SU-DHL-6 (cell line): Measurements from ENCODE around the gene MS4A6A.

Experiments
- H2AFZ ChIP-seq: fragments of 200-600 bp; sonication (generic); 2 replicates; pipeline ENCODE4 v1.6.1; 2014; ENCODE audit warnings: low read depth, mild to moderate bottlenecking, moderate library complexity, mixed read lengths, antibody characterized with exemption, low read length; ENCODE audit not compliant: severe bottlenecking
- H3F3A ChIP-seq: fragments of 200-600 bp; shearing (Covaris generic); 2 replicates; pipeline ENCODE4 v1.6.0; 2016; ENCODE audit warnings: antibody characterized with exemption, mild to moderate bottlenecking; ENCODE audit not compliant: insufficient read depth
- H3K27ac ChIP-seq: fragments of 200-600 bp; sonication (generic); 2 replicates; pipeline ENCODE4 v1.5.1; 2016; ENCODE audit warnings: low read depth, mild to moderate bottlenecking, low read length, moderate library complexity, mixed read lengths
- H3K27me3 ChIP-seq: fragments of 200-600 bp; sonication (generic), shearing (Covaris generic); 2 replicates; pipeline ENCODE4 v1.6.0; 2014; ENCODE audit warnings: mild to moderate bottlenecking, low read length
- H3K36me3 ChIP-seq: fragments of 200-600 bp; sonication (generic); 2 replicates; pipeline ENCODE4 v1.6.1; 2014; ENCODE audit warnings: mild to moderate bottlenecking, low read length, mixed read lengths
- H3K4me2 ChIP-seq: fragments of 300-600, 200-600 bp; shearing (Covaris generic), sonication (generic); 2 replicates; pipeline ENCODE4 v1.6.0; 2014; ENCODE audit warnings: low read length, low read depth, mild to moderate bottlenecking; ENCODE audit not compliant: poor library complexity, severe bottlenecking
- H3K4me3 ChIP-seq: fragments of 200-600 bp; sonication (generic); 2 replicates; pipeline ENCODE4 v1.5.1; 2014; ENCODE audit warnings: antibody characterized with exemption, low read length, mild to moderate bottlenecking, mixed read lengths; ENCODE audit not compliant: insufficient read depth, poor library complexity, severe bottlenecking
- H3K79me2 ChIP-seq: fragments of 200-600 bp; sonication (generic); 2 replicates; pipeline ENCODE4 v1.6.1; 2014; ENCODE audit warnings: mild to moderate bottlenecking, low read length, moderate library complexity; ENCODE audit not compliant: insufficient read depth
- H3K9ac ChIP-seq: fragments of 200-600 bp; sonication (generic); 2 replicates; pipeline ENCODE4 v1.7.0; 2014; ENCODE audit warnings: mild to moderate bottlenecking, low read length
- H3K9me2 ChIP-seq: fragments of 200-600 bp; sonication (generic); replicated peaks from 2 replicates; pipeline ENCODE4 v1.6.1; 2014; ENCODE audit warnings: low read length; ENCODE audit not compliant: insufficient read depth
- H3K9me3 ChIP-seq: fragments of 200-600 bp; sonication (generic); 2 replicates; pipeline ENCODE4 v1.6.1; 2014; ENCODE audit warnings: low read length, mixed read lengths; ENCODE audit not compliant: insufficient read depth
- H4K20me1 ChIP-seq: fragments of 200-600 bp; sonication (generic); 2 replicates; pipeline ENCODE4 v1.6.1; 2014; ENCODE audit warnings: low read depth, mild to moderate bottlenecking, antibody characterized with exemption, low read length, moderate library complexity, mixed read lengths
- EZH2phosphoT487 ChIP-seq: fragments of 200-600 bp; sonication (generic), shearing (Covaris generic); conservative IDR thresholded peaks from 2 replicates; pipeline ENCODE4 v1.6.1; 2018; ENCODE audit warnings: mild to moderate bottlenecking, antibody characterized with exemption, low read length, moderate library complexity, mixed read lengths
- TF ChIP-seq, protein P1 (sequence below): fragments of 200-600 bp; sonication (generic); IDR thresholded peaks from one replicate; pipeline ENCODE4 v1.5.1; 2017; ENCODE audit warnings: antibody characterized with exemption, mild to moderate bottlenecking, low read length, moderate library complexity; ENCODE audit not compliant: insufficient read depth, poor library complexity, severe bottlenecking

Gene MS4A6A

DNA sequence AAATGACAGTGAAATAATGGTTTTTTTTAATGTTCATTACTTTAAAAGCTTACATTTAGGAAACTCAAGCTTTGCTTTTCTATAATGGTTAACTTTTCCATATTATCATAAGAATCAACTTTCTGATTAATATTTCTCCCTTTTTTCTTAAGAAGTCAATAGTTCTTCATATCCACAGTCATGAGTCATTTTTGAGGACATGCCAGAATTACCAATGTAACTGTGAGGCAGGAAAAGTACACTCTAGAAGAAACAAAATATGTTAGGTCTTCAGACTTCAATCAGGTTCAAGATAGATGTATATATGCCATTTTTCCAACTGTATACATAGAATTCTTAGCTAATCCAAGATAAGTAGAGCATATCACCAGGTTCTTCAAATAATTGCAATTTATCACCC lies 10.9 kb downstream of the MS4A6A start:
- H3K79me2 ChIP-seq: no peaks in the 10 kb centered on the region
- no peaks in the 10 kb centered on the region for H3K36me3 ChIP-seq
- TF ChIP-seq, protein P1, sequence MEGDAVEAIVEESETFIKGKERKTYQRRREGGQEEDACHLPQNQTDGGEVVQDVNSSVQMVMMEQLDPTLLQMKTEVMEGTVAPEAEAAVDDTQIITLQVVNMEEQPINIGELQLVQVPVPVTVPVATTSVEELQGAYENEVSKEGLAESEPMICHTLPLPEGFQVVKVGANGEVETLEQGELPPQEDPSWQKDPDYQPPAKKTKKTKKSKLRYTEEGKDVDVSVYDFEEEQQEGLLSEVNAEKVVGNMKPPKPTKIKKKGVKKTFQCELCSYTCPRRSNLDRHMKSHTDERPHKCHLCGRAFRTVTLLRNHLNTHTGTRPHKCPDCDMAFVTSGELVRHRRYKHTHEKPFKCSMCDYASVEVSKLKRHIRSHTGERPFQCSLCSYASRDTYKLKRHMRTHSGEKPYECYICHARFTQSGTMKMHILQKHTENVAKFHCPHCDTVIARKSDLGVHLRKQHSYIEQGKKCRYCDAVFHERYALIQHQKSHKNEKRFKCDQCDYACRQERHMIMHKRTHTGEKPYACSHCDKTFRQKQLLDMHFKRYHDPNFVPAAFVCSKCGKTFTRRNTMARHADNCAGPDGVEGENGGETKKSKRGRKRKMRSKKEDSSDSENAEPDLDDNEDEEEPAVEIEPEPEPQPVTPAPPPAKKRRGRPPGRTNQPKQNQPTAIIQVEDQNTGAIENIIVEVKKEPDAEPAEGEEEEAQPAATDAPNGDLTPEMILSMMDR: no peak
- TF ChIP-seq EZH2phosphoT487: no peak
- H3K9me3 ChIP-seq: peaks cover 13% of the 10 kb centered on the region
- no peak overlapping the region for H3K9ac ChIP-seq
- no peak overlapping the region for H3K4me2 ChIP-seq
- H3K9me2 ChIP-seq: no peaks in the 10 kb centered on the region
- no peak overlapping the region for H2AFZ ChIP-seq
- H3K4me3 ChIP-seq: no peak overlapping the region
- no peaks in the 10 kb centered on the region for H4K20me1 ChIP-seq
- H3K27me3 ChIP-seq: no peaks in the 10 kb centered on the region
- H3F3A ChIP-seq: no peaks in the 10 kb centered on the region
- H3K27ac ChIP-seq: no peak overlapping the region

DNA sequence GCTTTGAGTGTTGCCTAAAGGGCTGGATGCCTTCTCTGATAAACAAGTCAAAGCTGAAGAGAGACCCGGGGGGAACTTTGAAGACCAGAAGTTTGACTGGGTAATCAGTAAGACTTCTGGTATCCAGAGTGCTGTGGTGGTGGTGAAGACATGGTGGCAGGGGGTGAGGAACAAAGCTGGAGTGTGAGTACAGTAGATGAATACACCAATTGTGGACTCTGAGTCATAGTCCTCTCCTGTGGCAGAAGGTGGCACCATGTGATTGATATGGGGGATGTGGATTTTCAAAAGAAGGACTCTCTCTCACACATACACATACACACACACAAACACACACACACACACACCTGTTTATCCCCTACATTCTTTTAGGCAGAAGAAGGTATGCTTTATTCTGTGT lies 12.3 kb downstream of the MS4A6A start:
- H3K27ac ChIP-seq: no peak overlapping the region
- H3K79me2 ChIP-seq: no peaks in the 10 kb centered on the region
- H2AFZ ChIP-seq: no peak overlapping the region
- TF ChIP-seq, protein P1: no peak
- TF ChIP-seq EZH2phosphoT487: no peak
- H3K9ac ChIP-seq: no peak overlapping the region
- H3K9me3 ChIP-seq: peaks cover 13% of the 10 kb centered on the region
- H4K20me1 ChIP-seq: no peaks in the 10 kb centered on the region
- no peak overlapping the region for H3K4me3 ChIP-seq
- H3K36me3 ChIP-seq: no peaks in the 10 kb centered on the region
- H3F3A ChIP-seq: no peaks in the 10 kb centered on the region
- H3K4me2 ChIP-seq: no peak overlapping the region
- H3K27me3 ChIP-seq: no peaks in the 10 kb centered on the region
- H3K9me2 ChIP-seq: no peaks in the 10 kb centered on the region

DNA sequence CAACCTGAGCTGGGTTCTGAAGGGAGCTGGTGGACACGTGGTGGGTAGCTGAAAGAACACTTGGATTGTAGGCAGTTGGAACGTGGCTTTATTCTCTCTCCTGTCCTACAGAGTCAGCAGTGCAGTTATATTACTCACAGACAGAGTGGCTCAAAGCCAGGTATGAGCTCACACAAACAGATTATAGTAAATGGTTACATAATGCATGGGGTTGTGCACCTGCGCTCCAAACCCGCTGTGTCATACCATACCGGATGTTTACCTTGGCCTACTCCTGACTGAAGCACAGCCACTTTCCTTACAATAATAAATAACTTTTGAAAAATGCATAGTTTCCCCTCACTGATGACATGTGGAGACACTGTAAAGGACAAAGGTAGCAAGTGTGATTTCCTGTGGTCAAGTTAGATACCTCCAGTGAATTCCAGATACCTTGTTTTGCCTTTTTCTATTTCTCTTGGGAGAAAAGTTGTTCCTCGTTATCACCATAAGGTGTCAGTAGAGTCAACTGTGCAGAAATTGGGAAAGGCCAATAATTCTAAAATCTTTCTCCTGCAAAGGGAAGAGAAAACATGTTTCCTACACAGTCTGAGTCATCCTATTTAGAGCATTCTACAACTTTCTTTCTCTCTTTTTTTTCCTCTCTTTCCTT lies 13.5 kb downstream of the MS4A6A start:
- Histone ChIP-seq H3F3A (no peaks in the 10 kb centered on the region), H3K9me3 (peaks cover 13% of the 10 kb centered on the region), H3K4me2 (no peak overlapping the region), H3K9ac (no peak overlapping the region), H3K36me3 (no peaks in the 10 kb centered on the region), H3K9me2 (no peaks in the 10 kb centered on the region), H3K27me3 (no peaks in the 10 kb centered on the region), H3K27ac (no peak overlapping the region), H2AFZ (no peak overlapping the region), H4K20me1 (no peaks in the 10 kb centered on the region), H3K79me2 (no peaks in the 10 kb centered on the region), H3K4me3 (no peak overlapping the region)
- TF ChIP-seq, protein P1: no peak
- TF ChIP-seq EZH2phosphoT487: no peak
